BE2C (cell line): ENCODE measurements around the gene RHBDF1.

Source experiments
- DNase-seq: peaks from one replicate; pipeline ENCODE4 v3.0.0-alpha.2; 2020
- H3K27me3 ChIP-seq: fragments of 250-450 bp; sonication (Bioruptor Pico); 2 replicates; pipeline ENCODE4 v1.5.1; 2020; ENCODE audit warnings: mild to moderate bottlenecking
- H3K36me3 ChIP-seq: fragments of 250-450 bp; sonication (Bioruptor Pico); 2 replicates; pipeline ENCODE4 v1.5.1; 2020; ENCODE audit warnings: mild to moderate bottlenecking
- H3K4me1 ChIP-seq: fragments of 250-450 bp; sonication (Bioruptor Pico); 2 replicates; pipeline ENCODE4 v1.5.1; 2020
- H3K4me3 ChIP-seq: 2 replicates; pipeline ENCODE4 v1.5.1; 2011; ENCODE audit warnings: low read depth, low read length
- H3K9me3 ChIP-seq: fragments of 250-450 bp; sonication (Bioruptor Pico); 2 replicates; pipeline ENCODE4 v1.5.1; 2020
- CTCF ChIP-seq: IDR thresholded peaks from 2 replicates; pipeline ENCODE4 v1.5.1; 2012; ENCODE audit warnings: mild to moderate bottlenecking, low read depth, low read length

Gene RHBDF1

GRCh38 chr16:97822-98221 is 25.4 kb upstream of the RHBDF1 start:
- H3K4me1 ChIP-seq, result no peaks in the 10 kb centered on the region
- peaks cover 7% of the 10 kb centered on the region; the same call in 1 of the 2 replicates for H3K36me3 ChIP-seq
- no peak for DNase-seq
- TF ChIP-seq CTCF, result no peak
- no peak overlapping the region for H3K4me3 ChIP-seq
- H3K27me3 ChIP-seq, result no peaks in the 10 kb centered on the region
- no peaks in the 10 kb centered on the region for H3K9me3 ChIP-seq

GRCh38 chr16:96935-97381 is 24.5 kb upstream of the RHBDF1 start:
- H3K9me3 ChIP-seq, result no peaks in the 10 kb centered on the region
- TF ChIP-seq CTCF, result peak; percentile 99
- peak; percentile 92 for DNase-seq
- H3K27me3 ChIP-seq, result no peaks in the 10 kb centered on the region
- no peaks in the 10 kb centered on the region for H3K4me1 ChIP-seq
- no peak overlapping the region for H3K4me3 ChIP-seq
- H3K36me3 ChIP-seq, result peaks cover 7% of the 10 kb centered on the region; the same call in 1 of the 2 replicates

- Histone ChIP-seq H3K9me3 (no peaks in the 10 kb centered on the region), H3K36me3 (peaks cover 7% of the 10 kb centered on the region; the same call in 1 of the 2 replicates), H3K4me1 (no peaks in the 10 kb centered on the region), H3K4me3 (no peak overlapping the region), H3K27me3 (no peaks in the 10 kb centered on the region)
- no peak for TF ChIP-seq CTCF
- DNase-seq, result no peak
Observed at GRCh38 chr16:94918-95265, 22.5 kb upstream of the RHBDF1 start.

GRCh38 chr16:92431-93339 is 20.3 kb upstream of the RHBDF1 start:
- no peak for DNase-seq
- Histone ChIP-seq H3K4me3 (no peak overlapping the region), H3K4me1 (no peaks in the 10 kb centered on the region), H3K27me3 (no peaks in the 10 kb centered on the region), H3K36me3 (peaks cover 18% of the 10 kb centered on the region), H3K9me3 (no peaks in the 10 kb centered on the region)
- no peak for TF ChIP-seq CTCF

- TF ChIP-seq CTCF, result no peak
- Histone ChIP-seq H3K4me3 (no peak overlapping the region), H3K9me3 (no peaks in the 10 kb centered on the region), H3K27me3 (no peaks in the 10 kb centered on the region), H3K4me1 (no peaks in the 10 kb centered on the region), H3K36me3 (peaks cover 21% of the 10 kb centered on the region)
- DNase-seq, result no peak
Observed at GRCh38 chr16:91484-91883, 19.1 kb upstream of the RHBDF1 start.
